ENCODE measurements around the gene PSME1. TPM values are rescaled to one million over a fixed set of nuclear protein-coding genes. Genes with fewer than 3 reads are reported as not detected.

PSME1 gene
- total and polyA plus RNA-seq, 2 donors from 2014 or later: 244 to 333 TPM

- TF ChIP-seq CTCF (IDR thresholded peaks at IDR 0.05; ENCODE audit: borderline replicate concordance, extremely low read depth, insufficient read depth): no peak
- Histone ChIP-seq H3K27me3 (ENCODE audit: control insufficient read depth, insufficient read depth, low read length) (no peaks in the 10 kb centered on the region), H3K4me1 (ENCODE audit: control insufficient read depth in 2 of 3, insufficient read depth in 2 of 3, low read depth in 1 of 3, low read length in 3 of 3) (peaks cover 0 to 21% (median 19%) of the 10 kb centered on the region in 3 donors), H3K9ac (ENCODE audit: low read length in 3 of 3) (no peak overlapping the region), H3K9me3 (ENCODE audit: control insufficient read depth in 2 of 3, insufficient read depth in 1 of 3, low read length in 3 of 3) (no peaks in the 10 kb centered on the region), H3K27ac (ENCODE audit: low read depth in 2 of 2, low read length in 2 of 2) (no peak overlapping the region), H3K36me3 (ENCODE audit: control insufficient read depth in 2 of 3, insufficient read depth in 3 of 3, low read length in 3 of 3) (peaks cover 0 to 40% (median 27%) of the 10 kb centered on the region in 3 donors), H3K4me3 (ENCODE audit: low read length in 3 of 3) (no peak overlapping the region)
- DNase-seq (no peak), FAIRE-seq (no peak)
- intact Hi-C loops (cut with DNase I): no loop called here
Observed at GRCh38 chr14:24185026-24185425, 49.0 kb downstream of the PSME1 start.

- peaks cover 0 to 15% (median 14%) of the 10 kb centered on the region in 3 donors for H3K4me1 ChIP-seq (ENCODE audit: control insufficient read depth in 2 of 3, insufficient read depth in 2 of 3, low read depth in 1 of 3, low read length in 3 of 3)
- H3K9me3 ChIP-seq (ENCODE audit: control insufficient read depth in 2 of 3, insufficient read depth in 1 of 3, low read length in 3 of 3): no peaks in the 10 kb centered on the region
- H3K4me3 ChIP-seq (ENCODE audit: low read length in 3 of 3): no peak overlapping the region
- DNase-seq (no peak), FAIRE-seq (no peak)
- no peak for TF ChIP-seq CTCF (IDR thresholded peaks at IDR 0.05; ENCODE audit: borderline replicate concordance, extremely low read depth, insufficient read depth)
- peaks cover 0 to 40% (median 27%) of the 10 kb centered on the region in 3 donors for H3K36me3 ChIP-seq (ENCODE audit: control insufficient read depth in 2 of 3, insufficient read depth in 3 of 3, low read length in 3 of 3)
- H3K27ac ChIP-seq (ENCODE audit: low read depth in 2 of 2, low read length in 2 of 2): no peak overlapping the region
- intact Hi-C loops (cut with DNase I): no loop called here
- no peaks in the 10 kb centered on the region for H3K27me3 ChIP-seq (ENCODE audit: control insufficient read depth, insufficient read depth, low read length)
- H3K9ac ChIP-seq (ENCODE audit: low read length in 3 of 3): no peak overlapping the region
Observed at GRCh38 chr14:24185741-24186140, 49.7 kb downstream of the PSME1 start.

- peaks cover 0 to 47% (median 22%) of the 10 kb centered on the region in 3 donors for H3K36me3 ChIP-seq (ENCODE audit: control insufficient read depth in 2 of 3, insufficient read depth in 3 of 3, low read length in 3 of 3)
- no peak for TF ChIP-seq CTCF (IDR thresholded peaks at IDR 0.05; ENCODE audit: borderline replicate concordance, extremely low read depth, insufficient read depth)
- DNase-seq: no peak
- H3K4me3 ChIP-seq (ENCODE audit: low read length in 3 of 3): no peak overlapping the region
- H3K9me3 ChIP-seq (ENCODE audit: control insufficient read depth in 2 of 3, insufficient read depth in 1 of 3, low read length in 3 of 3): no peaks in the 10 kb centered on the region
- intact Hi-C loops (cut with DNase I): no loop called here
- no peak overlapping the region for H3K27ac ChIP-seq (ENCODE audit: low read depth in 2 of 2, low read length in 2 of 2)
- H3K27me3 ChIP-seq (ENCODE audit: control insufficient read depth, insufficient read depth, low read length): no peaks in the 10 kb centered on the region
- peaks cover 0 to 8% (median 6%) of the 10 kb centered on the region in 3 donors for H3K4me1 ChIP-seq (ENCODE audit: control insufficient read depth in 2 of 3, insufficient read depth in 2 of 3, low read depth in 1 of 3, low read length in 3 of 3)
- no peak overlapping the region for H3K9ac ChIP-seq (ENCODE audit: low read length in 3 of 3)
- no peak for FAIRE-seq
Observed at GRCh38 chr14:24186831-24187538, 51.0 kb downstream of the PSME1 start.

Data from kidney (tissue), 14 donors.